Measurements from ENCODE around the gene CTSE. TPM values are rescaled to one million over a fixed set of nuclear protein-coding genes. Genes with fewer than 3 reads are reported as not detected.
A peak's percentile ranks its signal among the peaks of the same experiment; 100 is the strongest.

The CTSE gene
- total RNA-seq, 3 donors from 2014 or later (not counting 1 experiment from before 2014, with no cell fraction given) = not detected

DNA sequence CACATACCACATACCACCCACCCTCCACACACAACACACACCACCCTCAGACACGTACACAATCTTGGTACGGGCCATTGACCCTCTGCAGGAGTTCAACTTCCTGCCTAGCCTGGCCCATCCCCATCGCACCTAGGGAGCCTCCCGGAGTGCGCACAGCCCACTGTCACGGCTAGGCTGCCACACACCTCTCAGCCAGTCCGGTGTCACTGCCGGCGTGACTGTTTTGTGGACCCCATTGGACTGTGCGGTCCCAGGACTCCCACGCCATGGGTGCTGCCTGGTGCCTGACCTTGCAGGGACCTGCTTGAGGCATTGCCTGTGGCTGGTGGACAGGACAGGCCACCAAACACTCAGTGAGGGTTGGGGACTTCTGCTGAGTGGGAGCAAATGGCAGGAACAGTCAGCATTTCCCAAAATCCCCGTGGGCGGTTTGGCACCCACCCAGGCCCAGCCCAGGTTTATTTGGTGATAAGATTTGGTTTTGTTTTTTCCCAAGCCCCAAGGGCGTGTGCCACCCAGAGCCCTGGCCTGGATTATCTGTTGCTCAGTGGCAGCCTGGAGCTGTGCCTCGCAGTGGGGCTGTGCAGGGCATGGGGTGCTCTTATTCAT, 48.2 kb downstream of the CTSE start:
- H3K9me3 Mint-ChIP-seq = no peaks in the 10 kb centered on the region
- TF ChIP-seq, protein P1, sequence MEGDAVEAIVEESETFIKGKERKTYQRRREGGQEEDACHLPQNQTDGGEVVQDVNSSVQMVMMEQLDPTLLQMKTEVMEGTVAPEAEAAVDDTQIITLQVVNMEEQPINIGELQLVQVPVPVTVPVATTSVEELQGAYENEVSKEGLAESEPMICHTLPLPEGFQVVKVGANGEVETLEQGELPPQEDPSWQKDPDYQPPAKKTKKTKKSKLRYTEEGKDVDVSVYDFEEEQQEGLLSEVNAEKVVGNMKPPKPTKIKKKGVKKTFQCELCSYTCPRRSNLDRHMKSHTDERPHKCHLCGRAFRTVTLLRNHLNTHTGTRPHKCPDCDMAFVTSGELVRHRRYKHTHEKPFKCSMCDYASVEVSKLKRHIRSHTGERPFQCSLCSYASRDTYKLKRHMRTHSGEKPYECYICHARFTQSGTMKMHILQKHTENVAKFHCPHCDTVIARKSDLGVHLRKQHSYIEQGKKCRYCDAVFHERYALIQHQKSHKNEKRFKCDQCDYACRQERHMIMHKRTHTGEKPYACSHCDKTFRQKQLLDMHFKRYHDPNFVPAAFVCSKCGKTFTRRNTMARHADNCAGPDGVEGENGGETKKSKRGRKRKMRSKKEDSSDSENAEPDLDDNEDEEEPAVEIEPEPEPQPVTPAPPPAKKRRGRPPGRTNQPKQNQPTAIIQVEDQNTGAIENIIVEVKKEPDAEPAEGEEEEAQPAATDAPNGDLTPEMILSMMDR (IDR thresholded peaks at IDR 0.05) = no peak
- no peak overlapping the region for H3K27ac Mint-ChIP-seq
- Histone ChIP-seq H3K36me3 (ENCODE audit: control insufficient read depth, insufficient read depth, low read length) (no peaks in the 10 kb centered on the region), H3K27me3 (ENCODE audit: control insufficient read depth, insufficient read depth, low read length) (no peaks in the 10 kb centered on the region), H3K4me1 (ENCODE audit: control insufficient read depth, insufficient read depth, low read length) (no peaks in the 10 kb centered on the region), H3K27ac (ENCODE audit: low read length) (no peak overlapping the region), H3K4me3 (ENCODE audit: low read length) (no peak overlapping the region), H3K9me3 (ENCODE audit: control insufficient read depth, insufficient read depth, low read length) (no peaks in the 10 kb centered on the region)
- peaks cover 0 to 2% of the 10 kb centered on the region in 2 donors for H3K27me3 Mint-ChIP-seq (ENCODE audit: low read depth in 2 of 2)
- H3K4me3 Mint-ChIP-seq = no peak overlapping the region
- H3K4me1 Mint-ChIP-seq = peaks cover 0 to 6% of the 10 kb centered on the region in 2 donors
- intact Hi-C loops (cut with micrococcal nuclease) = loop anchor here (5.0 kb wide), 1 partner anchor 383 kb away; no protein-coding TSS in a partner anchor
- no peaks in the 10 kb centered on the region for H3K36me3 Mint-ChIP-seq
- DNase-seq (no peak), ATAC-seq (no peak)
- 91% methylated on average over 15 of the region's 15 CpGs for WGBS (ENCODE audit: insufficient coverage)

DNA sequence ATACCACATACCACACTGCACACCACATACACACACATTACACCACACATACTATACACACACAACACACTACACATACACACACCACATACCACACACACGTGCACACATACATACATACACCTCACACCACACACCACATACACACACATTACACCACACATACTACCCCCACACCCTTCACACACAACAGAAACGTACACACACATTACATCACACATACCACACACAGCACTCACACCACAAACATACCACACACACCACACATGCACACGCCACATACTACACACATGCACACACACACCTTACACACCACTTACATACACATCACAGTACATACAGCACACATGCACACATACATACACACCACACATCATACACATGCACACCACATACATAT, 49.0 kb downstream of the CTSE start:
- intact Hi-C loops (cut with micrococcal nuclease) = loop anchor here (5.0 kb wide), 1 partner anchor 382 kb away; no protein-coding TSS in a partner anchor
- Mint-ChIP-seq H3K4me1 (peaks cover 0 to 6% of the 10 kb centered on the region in 2 donors), H3K9me3 (no peaks in the 10 kb centered on the region), H3K27me3 (ENCODE audit: low read depth in 2 of 2) (peaks cover 0 to 2% of the 10 kb centered on the region in 2 donors), H3K27ac (peak overlapping the region in 1 of 2 donors; percentile 4), H3K36me3 (no peaks in the 10 kb centered on the region), H3K4me3 (no peak overlapping the region)
- no peaks in the 10 kb centered on the region for H3K9me3 ChIP-seq (ENCODE audit: control insufficient read depth, insufficient read depth, low read length)
- no peak overlapping the region for H3K27ac ChIP-seq (ENCODE audit: low read length)
- DNase-seq (no peak), ATAC-seq (no peak)
- H3K36me3 ChIP-seq (ENCODE audit: control insufficient read depth, insufficient read depth, low read length) = no peaks in the 10 kb centered on the region
- TF ChIP-seq, protein P1 (IDR thresholded peaks at IDR 0.05) = no peak
- H3K27me3 ChIP-seq (ENCODE audit: control insufficient read depth, insufficient read depth, low read length) = no peaks in the 10 kb centered on the region
- no peaks in the 10 kb centered on the region for H3K4me1 ChIP-seq (ENCODE audit: control insufficient read depth, insufficient read depth, low read length)
- 87% methylated on average over 3 of the region's 3 CpGs for WGBS (ENCODE audit: insufficient coverage)
- H3K4me3 ChIP-seq (ENCODE audit: low read length) = no peak overlapping the region

DNA sequence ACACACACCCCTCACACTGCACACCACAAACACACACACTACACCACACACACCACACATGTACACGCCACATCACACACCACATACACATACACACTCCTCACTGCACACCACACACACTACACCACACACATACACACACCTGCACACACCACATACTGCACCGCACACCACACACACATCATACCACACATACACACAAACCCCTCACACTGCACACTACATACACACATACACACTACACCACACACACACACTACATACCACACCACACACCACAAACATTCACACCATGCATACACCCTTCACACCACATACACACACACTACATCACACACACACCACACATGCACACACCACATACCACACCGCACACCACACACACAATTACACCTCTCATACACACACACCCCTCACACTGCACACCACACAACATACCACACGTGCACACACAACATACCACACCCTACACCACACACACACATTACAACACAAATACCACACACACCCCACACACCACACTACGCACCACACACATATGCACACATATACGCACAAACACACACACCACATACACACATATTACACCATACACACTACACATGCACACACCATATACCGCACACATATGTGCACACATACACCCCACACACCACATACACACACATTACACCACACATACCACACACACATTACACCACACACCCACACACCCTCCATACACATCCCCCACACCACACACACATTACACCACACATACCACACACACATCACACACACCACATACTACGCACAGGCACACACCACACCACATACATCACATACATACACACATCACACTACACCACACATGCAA, 50.1 kb downstream of the CTSE start:
- Mint-ChIP-seq H3K9me3 (no peaks in the 10 kb centered on the region), H3K27me3 (ENCODE audit: low read depth in 2 of 2) (peaks cover 0 to 2% of the 10 kb centered on the region in 2 donors), H3K36me3 (no peaks in the 10 kb centered on the region), H3K4me3 (no peak overlapping the region), H3K27ac (peak overlapping the region in 1 of 2 donors; percentile 4), H3K4me1 (peaks cover 0 to 6% of the 10 kb centered on the region in 2 donors)
- TF ChIP-seq, protein P1 (IDR thresholded peaks at IDR 0.05) = no peak
- Histone ChIP-seq H3K4me1 (ENCODE audit: control insufficient read depth, insufficient read depth, low read length) (no peaks in the 10 kb centered on the region), H3K9me3 (ENCODE audit: control insufficient read depth, insufficient read depth, low read length) (no peaks in the 10 kb centered on the region), H3K36me3 (ENCODE audit: control insufficient read depth, insufficient read depth, low read length) (no peaks in the 10 kb centered on the region), H3K27me3 (ENCODE audit: control insufficient read depth, insufficient read depth, low read length) (no peaks in the 10 kb centered on the region), H3K4me3 (ENCODE audit: low read length) (no peak overlapping the region), H3K27ac (ENCODE audit: low read length) (no peak overlapping the region)
- WGBS (ENCODE audit: insufficient coverage) = 97% methylated on average over 8 of the region's 8 CpGs
- ATAC-seq (peak in 1 of 3 donors; percentile 16), DNase-seq (no peak)
- intact Hi-C loops (cut with micrococcal nuclease) = no loop called here

Measured in natural killer cell (primary cell).